MG63 (cell line): ENCODE results near the gene CCT7. TPM values are rescaled to one million over a fixed set of nuclear protein-coding genes. Genes with fewer than 3 reads are reported as not detected.
A peak's percentile ranks its signal among the peaks of the same experiment; 100 is the strongest.

Experiments
- DNase-seq: peaks from one replicate; pipeline ENCODE4 v3.0.0-alpha.2; 2020
- H3K27me3 ChIP-seq: fragments of 250-450 bp; sonication (Bioruptor Pico); 2 replicates; pipeline ENCODE4 v1.5.1; 2020; ENCODE audit warnings: mild to moderate bottlenecking, moderate library complexity
- H3K36me3 ChIP-seq: fragments of 250-450 bp; sonication (Bioruptor Pico); 2 replicates; pipeline ENCODE4 v1.5.1; 2020; ENCODE audit warnings: mild to moderate bottlenecking, moderate library complexity
- H3K4me3 ChIP-seq: fragments of 250-450 bp; sonication (Bioruptor Pico); 2 replicates; pipeline ENCODE4 v1.5.1; 2020; ENCODE audit warnings: mild to moderate bottlenecking, moderate library complexity
- H3K9me3 ChIP-seq: fragments of 250-450 bp; sonication (Bioruptor Pico); 2 replicates; pipeline ENCODE4 v1.5.1; 2020; ENCODE audit warnings: mild to moderate bottlenecking, moderate library complexity
- total RNA-seq: library from RNA; depleted of rRNA; stranded (reverse); fragments of >200 nt; shearing (Covaris generic); gene quantifications from 2 replicates; pipeline ENCODE4 v1.2.3, GENCODE V29; 2014; ENCODE audit warnings: low replicate concordance; rRNA removed

Gene CCT7
- total RNA-seq, 1 experiment from 2014 or later: 891 TPM

- H3K36me3 ChIP-seq: no peaks in the 10 kb centered on the region
- H3K27me3 ChIP-seq: peaks cover 70% of the 10 kb centered on the region
- no peak for DNase-seq
- no peaks in the 10 kb centered on the region for H3K9me3 ChIP-seq
- no peak overlapping the region for H3K4me3 ChIP-seq
These were observed 60.1 kb downstream of the CCT7 start for GRCh38 chr2:73294239-73294638.

GRCh38 chr2:73295751-73296400 is 61.8 kb downstream of the CCT7 start:
- peaks cover 57% of the 10 kb centered on the region for H3K27me3 ChIP-seq
- H3K36me3 ChIP-seq: no peaks in the 10 kb centered on the region
- H3K4me3 ChIP-seq: no peak overlapping the region
- H3K9me3 ChIP-seq: no peaks in the 10 kb centered on the region
- peak; percentile 59 for DNase-seq

- Histone ChIP-seq H3K36me3 (no peaks in the 10 kb centered on the region), H3K9me3 (no peaks in the 10 kb centered on the region), H3K27me3 (peaks cover 44% of the 10 kb centered on the region), H3K4me3 (no peak overlapping the region)
- DNase-seq: no peak
These were observed 63.0 kb downstream of the CCT7 start for GRCh38 chr2:73297151-73297559.

- no peak for DNase-seq
- Histone ChIP-seq H3K9me3 (no peaks in the 10 kb centered on the region), H3K4me3 (no peak overlapping the region), H3K36me3 (no peaks in the 10 kb centered on the region), H3K27me3 (peaks cover 40% of the 10 kb centered on the region)
These were observed 63.5 kb downstream of the CCT7 start for GRCh38 chr2:73297586-73297985.

- Histone ChIP-seq H3K27me3 (peaks cover 16% of the 10 kb centered on the region), H3K36me3 (no peaks in the 10 kb centered on the region), H3K9me3 (no peaks in the 10 kb centered on the region), H3K4me3 (no peak overlapping the region)
- DNase-seq: no peak
These were observed 66.8 kb downstream of the CCT7 start for GRCh38 chr2:73300926-73301325.

- DNase-seq: no peak
- Histone ChIP-seq H3K27me3 (peaks cover 16% of the 10 kb centered on the region), H3K4me3 (no peak overlapping the region), H3K9me3 (no peaks in the 10 kb centered on the region), H3K36me3 (no peaks in the 10 kb centered on the region)
These were observed 67.5 kb downstream of the CCT7 start for GRCh38 chr2:73301636-73302035.

Other genes starting within 250 kb of the CCT7 start
- gene SFXN5, start 162.6 kb upstream of the CCT7 start, total RNA-seq: 2.4 and 6.2 TPM in 2 replicates
- 25.8 and 43.8 TPM in 2 replicates for gene RAB11FIP5, start 121.4 kb upstream of the CCT7 start, total RNA-seq
- 0.16 TPM in 1 of 2 replicates, not detected in the other for gene NOTO, start 31.7 kb upstream of the CCT7 start, total RNA-seq
- 26.2 and 57.3 TPM in 2 replicates for gene SMYD5, start 20.1 kb upstream of the CCT7 start, total RNA-seq
- gene PRADC1, start 1.1 kb upstream of the CCT7 start, total RNA-seq: 30.0 and 35.7 TPM in 2 replicates
- gene FBXO41, start 50.2 kb downstream of the CCT7 start, total RNA-seq: 0.32 and 1.4 TPM in 2 replicates
- not detected in 2 replicates for gene EGR4, start 59.2 kb downstream of the CCT7 start, total RNA-seq
- 7.1 and 10.8 TPM in 2 replicates for gene ALMS1, start 151.5 kb downstream of the CCT7 start, total RNA-seq